Dermis blood vessel endothelial cell (primary cell): ENCODE results near the gene KRT85. TPM values are rescaled to one million over a fixed set of nuclear protein-coding genes. Genes with fewer than 3 reads are reported as not detected.

Experiments
- DNase-seq: peaks from one replicate; pipeline ENCODE4 v3.0.0; 2010
- total RNA-seq: library from RNA; depleted of rRNA; stranded (reverse); fragments of >200 nt; gene quantifications from 2 replicates; pipeline ENCODE4 v1.2.3, GENCODE V29; 2014

The KRT85 gene
- total RNA-seq, 1 donor from 2014 or later, result not detected

- DNase-seq, result no peak
Measured at GRCh38 chr12:52364901-52365489, 2.3 kb downstream of the KRT85 start.

- DNase-seq, result no peak
Measured at GRCh38 chr12:52364061-52364460, 3.2 kb downstream of the KRT85 start.

GRCh38 chr12:52363111-52363679, 4.1 kb downstream of the KRT85 start:
- no peak for DNase-seq

- no peak for DNase-seq
Measured at GRCh38 chr12:52362118-52362726, 5.1 kb downstream of the KRT85 start.

GRCh38 chr12:52361553-52361952, 5.7 kb downstream of the KRT85 start:
- DNase-seq, result no peak

- no peak for DNase-seq
Measured at GRCh38 chr12:52360663-52361271, 6.5 kb downstream of the KRT85 start.

- no peak for DNase-seq
Measured at GRCh38 chr12:52360106-52360662, 7.1 kb downstream of the KRT85 start.

- DNase-seq, result no peak
Measured at GRCh38 chr12:52359621-52360061, 7.6 kb downstream of the KRT85 start.

GRCh38 chr12:52358575-52359350, 8.5 kb downstream of the KRT85 start:
- DNase-seq, result no peak

GRCh38 chr12:52356762-52357580, 10.3 kb downstream of the KRT85 start:
- no peak for DNase-seq

GRCh38 chr12:52356031-52356761, 11.1 kb downstream of the KRT85 start:
- DNase-seq, result no peak

- no peak for DNase-seq
Measured at GRCh38 chr12:52355176-52355575, 12.1 kb downstream of the KRT85 start.

GRCh38 chr12:52354200-52354599, 13.1 kb downstream of the KRT85 start:
- DNase-seq, result no peak

- no peak for DNase-seq
Measured at GRCh38 chr12:52353766-52354165, 13.5 kb downstream of the KRT85 start.

GRCh38 chr12:52352951-52353350, 14.3 kb downstream of the KRT85 start:
- DNase-seq, result no peak

GRCh38 chr12:52351196-52352059, 15.9 kb downstream of the KRT85 start:
- no peak for DNase-seq

- DNase-seq, result no peak
Measured at GRCh38 chr12:52350786-52351185, 16.5 kb downstream of the KRT85 start.

- DNase-seq, result no peak
Measured at GRCh38 chr12:52350021-52350620, 17.2 kb downstream of the KRT85 start.

- no peak for DNase-seq
Measured at GRCh38 chr12:52349196-52349595, 18.1 kb downstream of the KRT85 start.
